Effector CD8-positive, alpha-beta T cell (primary cell): Measurements from ENCODE around the gene ABHD17A.

ENCODE experiments used
- DNase-seq: peaks from one replicate; lab custom pipeline; 2025; lab: John Stamatoyannopoulos, UW

Gene ABHD17A

DNA sequence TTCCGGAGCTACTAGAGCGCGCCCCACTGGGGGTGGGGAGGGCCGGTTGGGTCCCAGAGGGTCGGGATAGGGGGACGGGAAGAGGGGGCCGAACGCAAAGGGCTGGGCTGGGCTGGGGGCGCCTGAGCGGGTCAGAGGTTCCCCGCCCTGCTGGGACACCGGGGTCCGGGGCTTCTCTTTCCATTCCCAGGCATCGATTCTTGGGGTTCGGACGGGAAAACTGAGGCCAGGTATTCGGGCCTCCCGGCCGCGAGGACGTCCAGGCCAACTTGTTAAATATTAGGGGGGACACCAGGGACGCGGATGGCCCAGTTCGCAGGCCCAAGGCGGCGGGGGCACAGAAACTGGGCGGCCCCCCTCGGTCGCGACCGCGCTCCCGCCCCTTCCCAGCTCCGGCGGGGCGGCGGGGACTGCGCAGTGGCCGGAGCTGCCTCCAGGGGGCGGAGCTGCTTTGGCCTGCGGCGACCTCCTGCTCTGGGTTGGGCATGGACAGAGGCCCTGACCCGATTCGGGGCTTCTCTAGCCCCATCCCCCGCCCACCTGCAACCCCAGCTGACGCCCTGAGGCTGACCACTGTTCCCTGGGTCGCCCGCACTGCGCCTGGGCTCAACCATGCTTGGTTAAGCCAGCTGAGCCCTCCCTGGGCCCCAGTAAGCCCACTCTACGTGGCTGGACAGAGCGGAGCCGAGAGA is 20.7 kb downstream of the ABHD17A start:
- peak; percentile 29 for DNase-seq

- peak; percentile 90 for DNase-seq
Measured at GRCh38 chr19:1863638-1864479, 21.4 kb downstream of the ABHD17A start.

- DNase-seq: no peak
Measured at GRCh38 chr19:1863328-1863637, 22.0 kb downstream of the ABHD17A start, which contains the start of gene KLF16. KLF16 (minus strand) TSS chr19:1863579; CDS start chr19:1863497, 82 bp downstream.

GRCh38 chr19:1862424-1863327 is 22.6 kb downstream of the ABHD17A start:
- DNase-seq: peak; percentile 54

DNA sequence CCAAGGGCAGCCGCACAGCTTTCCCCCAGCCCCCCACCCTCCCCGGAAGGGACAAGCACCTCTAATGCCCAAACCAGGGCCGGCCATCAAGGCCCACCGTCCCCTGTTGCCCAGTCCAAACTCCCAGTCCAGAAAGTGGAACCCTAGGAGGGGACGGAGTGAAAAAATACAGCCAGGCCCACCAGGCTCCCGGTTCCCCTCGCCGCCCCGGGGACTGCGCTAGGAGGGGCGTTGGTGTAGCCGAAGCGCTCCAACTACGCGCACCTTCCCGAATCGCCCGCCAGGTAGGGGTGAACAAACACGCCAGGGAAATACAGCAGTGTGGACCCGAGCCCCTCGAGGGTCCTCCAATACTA is 23.2 kb downstream of the ABHD17A start:
- no peak for DNase-seq

GRCh38 chr19:1861599-1862031 is 23.7 kb downstream of the ABHD17A start:
- no peak for DNase-seq

DNA sequence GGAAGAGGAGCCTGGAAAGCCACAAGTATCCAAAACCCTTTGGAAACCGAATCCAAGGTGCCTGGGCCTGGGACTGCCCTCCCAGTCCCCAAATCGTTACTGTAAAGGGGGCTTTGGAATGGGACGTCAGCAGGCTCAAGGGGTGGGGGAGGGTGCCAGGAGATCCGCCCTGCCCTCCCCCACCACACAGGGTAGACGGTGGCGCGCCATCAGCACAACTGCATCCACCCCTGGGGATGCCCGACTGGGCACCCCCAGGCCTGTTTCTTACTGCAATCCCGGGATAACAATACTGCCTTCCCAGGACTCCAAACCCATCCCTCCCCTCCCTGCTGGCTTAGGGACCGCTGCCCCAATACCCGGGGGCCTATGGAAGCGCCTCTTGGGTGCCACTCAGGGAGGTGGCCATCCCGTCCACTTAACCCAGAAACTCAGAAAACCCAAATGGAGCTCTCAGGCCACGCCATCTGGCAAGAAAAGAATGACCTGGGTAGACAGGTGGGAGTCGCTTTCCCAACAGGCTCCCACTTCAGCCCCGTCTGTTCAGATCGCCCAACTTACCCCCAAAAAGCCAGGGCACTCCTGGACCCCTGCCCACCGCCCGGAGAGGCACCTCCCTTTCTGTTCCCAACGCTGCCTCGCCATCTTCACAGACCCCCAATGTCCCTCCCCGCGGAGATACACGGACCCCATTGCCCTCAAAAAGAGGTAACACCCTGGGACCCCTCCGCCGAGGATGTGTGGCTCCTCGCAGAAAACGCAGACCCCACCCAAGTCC is 24.3 kb downstream of the ABHD17A start:
- no peak for DNase-seq

- peak; percentile 44 for DNase-seq
Measured at GRCh38 chr19:1860042-1860775, 25.1 kb downstream of the ABHD17A start.

DNA sequence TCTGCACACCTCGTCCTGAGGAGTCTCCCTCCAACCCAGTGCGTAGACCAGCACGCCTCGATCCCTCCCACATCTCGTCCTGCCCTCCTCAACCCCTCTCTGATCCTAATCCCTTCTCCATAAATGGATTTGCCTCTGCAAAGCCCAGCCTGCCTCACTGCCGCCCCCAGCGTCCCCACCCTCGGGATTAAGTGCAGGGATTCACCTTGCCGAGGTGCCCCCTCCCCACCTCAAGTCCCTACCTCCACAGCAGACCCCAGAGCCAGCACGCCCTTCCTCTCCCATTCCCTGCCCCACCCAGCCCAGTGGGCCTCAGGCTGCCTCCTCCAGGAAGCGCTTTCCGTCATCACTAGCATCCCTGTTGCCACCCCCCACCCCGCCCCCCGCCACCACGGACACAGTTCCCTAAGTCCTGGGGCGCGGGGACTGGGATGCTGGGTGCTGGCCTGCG is 25.9 kb downstream of the ABHD17A start:
- DNase-seq: no peak

DNA sequence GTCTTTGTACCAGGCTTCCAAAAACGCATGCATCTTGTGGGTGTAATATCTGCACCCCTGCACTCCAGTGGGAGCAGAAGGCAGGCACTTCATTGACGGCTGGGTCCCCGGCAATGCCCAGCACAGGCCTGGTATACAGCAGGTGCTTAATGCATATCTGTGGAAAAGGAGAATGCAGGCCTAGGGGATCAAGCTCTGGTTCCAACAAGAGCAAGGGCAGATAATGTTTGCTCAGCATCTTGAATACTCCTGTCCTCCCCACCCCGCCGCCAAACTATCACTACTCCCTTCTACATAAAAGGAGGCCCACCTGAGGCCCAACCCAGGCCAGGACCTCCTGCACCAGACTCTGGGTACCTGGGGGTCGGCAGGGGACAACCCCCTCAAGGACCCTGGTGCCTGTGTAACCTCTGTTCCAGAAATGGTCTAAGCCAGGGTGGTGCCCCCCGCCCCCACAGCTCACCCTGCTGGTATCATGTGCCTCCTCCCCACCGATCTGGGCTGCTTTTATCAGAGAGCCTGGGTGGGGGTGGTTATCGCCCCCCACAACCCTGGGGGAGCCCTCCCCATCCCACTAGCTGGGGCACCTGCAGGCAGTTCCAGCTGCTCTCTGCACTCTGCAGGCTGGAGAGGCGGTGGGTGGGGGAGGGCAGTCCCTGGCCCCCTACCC is 26.7 kb downstream of the ABHD17A start:
- no peak for DNase-seq

GRCh38 chr19:1857648-1858326 is 27.5 kb downstream of the ABHD17A start:
- no peak for DNase-seq

GRCh38 chr19:1856698-1857603 is 28.3 kb downstream of the ABHD17A start:
- DNase-seq: peak; percentile 26

GRCh38 chr19:1856345-1856697 is 29.0 kb downstream of the ABHD17A start:
- no peak for DNase-seq

GRCh38 chr19:1855828-1856255 is 29.5 kb downstream of the ABHD17A start:
- no peak for DNase-seq

GRCh38 chr19:1855040-1855827 is 30.1 kb downstream of the ABHD17A start:
- peak; percentile 69 for DNase-seq

- peak; percentile 27 for DNase-seq
Measured at GRCh38 chr19:1854542-1855039, 30.7 kb downstream of the ABHD17A start.

DNA sequence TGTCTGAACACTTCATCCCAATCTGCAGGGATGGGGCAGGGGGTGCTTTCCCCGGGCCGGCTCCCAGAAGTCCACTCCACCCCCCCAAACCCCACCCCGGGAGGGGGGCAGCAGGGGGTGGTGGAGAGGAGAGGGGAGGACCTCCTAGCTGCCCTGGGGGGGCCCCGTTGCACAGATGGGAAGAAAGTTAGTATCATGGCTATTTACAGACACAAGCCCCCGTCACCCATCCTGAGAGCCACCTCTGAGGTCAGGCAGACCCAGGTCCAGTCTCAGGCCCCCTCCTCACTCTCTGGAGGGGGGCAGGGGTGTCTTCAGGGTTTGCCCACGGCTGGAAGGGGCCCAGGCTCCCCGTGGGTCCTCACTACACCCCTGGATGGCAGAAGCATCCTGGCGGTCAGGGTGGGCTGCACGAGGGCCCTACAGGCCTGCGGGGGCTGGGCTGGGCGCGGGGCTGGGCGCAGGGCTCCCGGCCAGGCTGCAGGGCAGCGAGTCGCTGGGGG is 31.2 kb downstream of the ABHD17A start:
- DNase-seq: no peak
